Raji (cell line): ENCODE results near the gene TRABD2B.

Experiments
- POLR2A ChIP-seq: IDR thresholded peaks from 2 replicates; pipeline ENCODE4 v1.6.1; 2011; ENCODE audit warnings: low read depth, low read length, control low read depth; ENCODE audit not compliant: insufficient read depth

Gene TRABD2B

DNA sequence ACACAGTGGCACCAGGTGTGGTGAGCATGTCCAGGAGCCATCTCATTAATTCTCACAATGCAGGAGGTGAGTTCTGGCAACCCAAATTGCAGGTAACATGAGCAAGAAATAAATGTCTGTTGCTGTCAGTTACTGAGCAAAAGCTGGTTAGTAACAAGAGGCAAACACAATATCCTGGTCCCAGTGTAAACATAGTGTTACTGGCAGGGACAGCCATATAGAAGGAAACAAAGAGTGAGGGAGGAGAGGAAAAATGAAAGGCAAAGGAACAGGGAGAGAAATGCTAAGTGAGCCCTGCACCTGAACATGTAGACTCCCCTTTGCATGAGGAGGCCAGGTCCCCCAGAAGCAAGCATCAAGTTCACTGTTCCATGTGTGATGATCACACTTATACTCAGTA, 203.6 kb downstream of the TRABD2B start:
- no peak for TF ChIP-seq POLR2A

DNA sequence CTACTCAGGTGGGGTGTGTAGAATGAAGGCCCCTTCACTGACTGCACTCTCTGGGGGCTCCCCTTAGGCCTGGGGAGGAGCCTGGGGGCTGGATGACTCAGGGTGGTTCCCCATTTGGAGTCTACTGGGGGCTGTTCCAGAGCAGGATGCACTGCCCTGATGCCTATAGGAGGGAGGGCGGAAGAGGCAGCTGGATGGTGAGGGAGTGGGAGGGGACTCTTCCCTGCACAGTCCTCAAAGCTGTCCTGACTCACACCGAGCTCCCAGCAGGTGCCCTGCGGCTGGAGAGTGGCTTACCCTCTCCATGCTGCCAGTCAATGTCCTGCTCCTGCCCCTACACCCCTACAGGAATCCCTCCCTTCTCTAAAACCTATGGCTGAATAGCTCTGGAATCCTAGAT, 204.4 kb downstream of the TRABD2B start:
- no peak for TF ChIP-seq POLR2A

DNA sequence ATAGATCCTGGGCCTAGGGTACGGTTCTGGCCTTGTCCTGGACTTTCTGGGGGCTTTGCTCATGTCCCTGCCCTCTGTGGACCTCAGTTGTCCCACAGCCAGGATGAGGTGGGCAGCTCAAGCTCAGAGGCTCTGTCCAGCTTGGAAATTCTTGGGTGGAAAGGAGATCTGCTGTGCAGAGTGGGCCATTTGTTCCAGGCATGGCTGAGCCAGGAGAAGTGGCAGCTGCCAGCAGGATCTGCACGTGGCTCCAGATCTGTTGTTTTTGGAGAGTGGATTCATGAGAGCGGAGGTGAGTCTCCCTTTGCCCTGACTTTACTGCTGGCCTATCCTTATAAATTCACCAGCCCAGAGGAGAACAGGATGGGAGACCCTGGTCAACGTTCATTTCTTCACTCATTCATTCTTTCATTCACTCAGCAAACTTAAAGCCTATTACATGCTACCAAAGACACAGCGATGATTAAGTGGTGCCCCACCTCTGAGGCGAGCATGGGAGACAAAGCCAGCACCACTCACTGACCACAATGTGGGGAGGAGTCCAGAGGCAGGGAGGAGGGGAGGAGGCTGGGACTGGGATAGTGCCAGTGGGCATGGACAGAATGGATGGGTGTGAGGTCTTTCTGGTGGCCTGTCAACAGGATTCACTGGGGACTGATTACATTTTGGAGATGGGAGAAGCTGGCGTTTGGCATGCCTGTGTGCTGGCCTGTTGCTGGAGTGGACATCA, 205.1 kb downstream of the TRABD2B start:
- TF ChIP-seq POLR2A = no peak

DNA sequence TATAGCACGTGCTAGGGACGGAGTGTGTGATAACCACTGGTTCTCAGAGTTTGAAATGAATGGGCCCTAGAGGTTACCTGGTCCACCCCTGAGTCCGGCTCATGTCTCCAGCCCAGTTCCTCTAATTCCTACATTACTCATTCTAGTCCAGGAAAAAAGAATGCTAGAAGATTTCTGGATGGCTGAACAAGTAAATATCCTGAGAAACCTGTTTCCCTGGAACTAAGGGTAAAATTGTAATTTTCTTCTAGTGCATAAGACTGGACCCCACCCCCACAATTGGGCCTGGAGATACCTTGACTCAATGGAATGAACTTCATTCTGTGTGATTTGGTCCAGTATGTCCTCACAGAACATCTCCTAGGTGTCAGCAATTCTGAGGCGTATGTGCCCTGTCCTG, 208.4 kb downstream of the TRABD2B start:
- no peak for TF ChIP-seq POLR2A

DNA sequence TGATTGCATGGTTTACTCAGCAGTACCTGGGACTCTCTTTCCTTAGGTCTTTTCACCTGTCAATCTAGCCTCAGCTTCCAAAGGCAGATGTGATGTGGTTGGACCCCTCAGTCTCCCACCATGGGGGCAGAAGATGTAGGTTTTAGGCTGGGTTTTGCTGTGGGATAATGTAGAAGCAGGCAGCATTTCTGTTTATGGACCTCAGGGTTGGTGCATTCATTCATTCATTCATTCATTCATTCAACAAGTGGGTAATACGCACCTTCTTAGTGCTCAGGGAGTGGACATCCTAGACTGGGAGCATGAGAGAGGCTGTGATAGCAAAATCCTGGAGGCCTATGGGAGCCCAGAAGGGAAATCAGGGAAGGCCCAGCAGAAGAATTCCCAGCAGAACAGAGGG, 209.6 kb downstream of the TRABD2B start:
- TF ChIP-seq POLR2A = no peak

DNA sequence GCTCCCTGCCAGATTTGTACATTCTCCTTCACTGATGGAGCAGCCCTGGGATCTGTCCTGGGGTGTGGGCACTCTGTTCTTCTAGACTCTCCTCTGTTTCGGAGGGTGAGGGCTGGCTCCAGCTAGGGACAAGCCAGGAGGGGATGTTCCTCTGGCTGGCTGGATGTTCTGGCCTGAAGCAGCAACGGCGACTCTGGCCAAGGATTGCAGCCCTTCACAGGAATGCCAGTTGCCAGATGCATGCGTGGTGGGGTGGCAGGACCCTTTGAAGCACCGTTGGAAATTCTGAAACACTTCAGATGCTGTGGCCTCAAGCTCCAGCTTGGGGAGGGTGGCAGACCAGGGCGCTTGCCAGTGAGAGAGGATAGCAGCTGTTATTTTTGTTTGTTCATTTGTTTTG, 210.9 kb downstream of the TRABD2B start:
- TF ChIP-seq POLR2A = no peak

DNA sequence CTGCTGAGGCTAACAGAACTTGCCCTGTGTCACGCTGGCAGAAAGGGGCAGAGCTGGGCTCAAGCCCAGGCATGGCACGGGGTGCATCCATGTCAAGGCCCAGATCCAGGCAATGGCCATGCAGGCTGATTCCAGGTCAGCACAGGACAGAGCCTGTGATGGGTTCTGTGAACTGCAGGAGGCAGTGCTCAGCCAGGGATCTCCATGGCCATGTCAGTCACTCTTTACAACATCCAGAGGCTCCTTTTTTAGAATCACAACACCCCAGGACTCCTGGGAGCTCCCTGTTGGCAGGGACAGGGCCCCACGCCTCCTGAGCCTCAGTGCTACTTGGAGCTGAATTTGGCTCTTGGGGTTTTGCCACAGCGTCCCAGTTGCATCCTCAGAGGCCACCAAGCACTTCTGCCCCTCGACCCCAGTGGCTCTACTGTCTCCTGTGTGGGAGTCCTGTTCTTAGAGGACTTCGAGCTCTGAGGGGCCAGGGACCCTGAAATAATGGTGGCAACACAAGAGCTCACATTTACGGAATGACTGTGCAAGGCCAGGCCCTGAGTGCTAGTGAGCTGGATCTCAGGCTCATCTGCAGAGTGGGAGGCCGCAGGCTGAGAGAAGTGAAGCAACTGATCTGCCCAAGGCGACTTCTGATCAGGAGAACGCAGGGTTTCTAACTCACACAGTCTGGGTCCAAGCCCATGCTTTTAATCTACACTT, 211.5 kb downstream of the TRABD2B start:
- no peak for TF ChIP-seq POLR2A

DNA sequence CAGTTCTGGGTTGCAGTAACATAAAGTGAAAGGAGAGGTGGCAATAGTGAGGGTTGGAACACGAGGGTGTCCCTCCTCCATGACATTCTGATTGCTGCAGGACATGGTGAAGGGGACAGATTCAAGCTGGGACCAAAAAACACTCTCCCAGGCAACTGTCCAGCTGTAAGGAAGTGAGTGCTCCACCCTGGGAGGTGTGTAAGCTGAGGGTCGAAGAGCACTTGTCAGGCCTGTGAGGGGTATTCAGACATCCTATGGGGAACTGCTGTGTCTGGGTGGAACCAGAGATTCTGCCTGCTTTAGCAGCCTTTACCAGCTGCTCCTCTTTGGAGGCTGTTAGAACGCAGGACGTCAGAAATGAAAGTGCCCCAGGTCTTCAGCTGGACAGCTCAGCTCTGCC, 212.1 kb downstream of the TRABD2B start:
- no peak for TF ChIP-seq POLR2A

DNA sequence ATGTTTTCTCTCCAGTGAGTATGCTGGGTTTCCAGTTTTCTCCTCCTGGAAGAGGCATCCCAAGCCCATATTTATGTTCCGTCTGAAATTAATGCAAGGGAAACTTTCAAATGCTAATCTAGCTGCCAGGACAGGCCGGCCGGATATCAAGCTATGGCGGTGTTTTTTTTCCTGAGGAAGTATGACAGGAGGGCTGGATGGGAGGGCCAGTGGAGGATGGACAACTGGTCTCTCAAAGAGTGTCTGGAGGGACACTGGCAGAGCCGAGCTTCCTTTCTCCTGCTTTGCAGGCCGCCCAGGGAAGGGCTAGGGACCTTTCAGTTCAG, 212.7 kb downstream of the TRABD2B start:
- TF ChIP-seq POLR2A = no peak

DNA sequence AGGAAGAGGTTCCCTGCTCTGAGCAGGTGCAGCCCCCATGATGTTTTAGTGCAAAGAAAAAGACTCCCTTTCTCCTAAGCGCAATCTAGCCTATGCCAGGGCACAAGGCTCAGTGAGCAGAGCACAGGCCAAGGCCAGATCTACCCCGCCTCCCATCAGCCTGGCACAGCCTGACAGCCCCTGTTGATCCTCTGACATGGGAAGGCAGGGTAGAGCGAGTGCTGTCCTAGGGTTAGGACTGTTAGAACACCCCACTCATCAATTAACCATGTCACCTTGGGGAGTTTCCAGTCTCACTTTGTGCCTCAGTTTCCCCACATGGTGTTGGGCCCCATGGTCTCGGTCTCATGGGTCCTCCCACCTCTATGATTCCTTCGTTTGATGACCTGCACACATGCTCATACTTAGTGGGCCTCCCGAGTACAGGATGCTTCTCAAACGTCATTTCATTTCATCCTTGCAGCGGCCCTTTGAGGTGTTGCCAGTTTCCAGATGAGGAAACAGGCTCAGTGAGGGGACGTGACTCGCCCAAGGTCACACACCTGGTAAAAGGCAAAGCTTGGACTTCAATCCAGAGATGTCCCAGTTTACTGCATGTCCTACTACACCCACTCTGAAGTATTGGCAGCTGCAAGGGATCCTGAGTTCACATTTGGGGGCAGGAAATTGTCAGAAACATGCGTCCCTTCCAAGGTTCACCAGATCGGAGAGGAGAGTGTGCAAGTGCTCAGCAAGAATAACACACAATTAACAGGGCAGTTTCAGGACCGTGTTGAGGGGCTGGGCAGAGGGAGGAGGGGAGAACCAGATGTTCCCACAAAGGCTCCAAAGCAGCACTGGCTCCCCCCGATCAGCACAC, 213.3 kb downstream of the TRABD2B start:
- no peak for TF ChIP-seq POLR2A

DNA sequence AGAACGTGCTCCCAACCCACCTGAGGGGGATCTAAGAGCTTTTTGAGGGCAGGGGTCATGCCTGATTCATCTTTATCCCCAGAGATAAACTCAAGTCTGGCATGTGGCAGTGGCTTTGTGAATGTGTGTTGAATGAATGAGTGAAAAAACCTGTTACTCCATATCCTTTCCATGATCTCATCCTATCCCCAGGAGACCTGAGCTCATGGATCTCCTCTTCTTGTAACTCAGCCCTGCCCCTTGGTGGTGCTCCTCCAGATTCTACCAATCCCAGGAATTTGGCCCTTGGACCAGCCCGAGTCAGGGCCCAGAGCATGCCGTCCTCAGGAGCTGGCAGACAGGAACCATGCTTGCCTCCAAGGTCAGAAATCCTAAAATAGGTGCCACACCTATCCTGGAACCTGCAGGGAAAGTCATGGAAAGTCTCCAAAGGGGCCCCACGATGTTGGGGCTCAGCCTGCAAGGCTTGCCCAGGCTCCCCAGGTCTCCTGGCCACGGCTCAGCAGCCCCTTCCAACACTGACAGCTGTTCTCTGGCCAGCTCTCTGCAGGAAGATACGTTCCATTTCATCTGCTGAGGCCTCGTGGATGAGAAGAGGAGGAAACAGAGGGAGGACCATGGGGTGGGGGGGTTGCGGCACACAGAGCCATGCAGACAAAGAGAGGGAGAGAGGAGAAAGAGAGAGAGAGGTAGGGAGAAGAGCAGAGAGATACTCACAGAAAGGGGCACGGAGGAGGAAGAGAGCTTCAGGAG, 214.6 kb downstream of the TRABD2B start:
- TF ChIP-seq POLR2A = no peak

DNA sequence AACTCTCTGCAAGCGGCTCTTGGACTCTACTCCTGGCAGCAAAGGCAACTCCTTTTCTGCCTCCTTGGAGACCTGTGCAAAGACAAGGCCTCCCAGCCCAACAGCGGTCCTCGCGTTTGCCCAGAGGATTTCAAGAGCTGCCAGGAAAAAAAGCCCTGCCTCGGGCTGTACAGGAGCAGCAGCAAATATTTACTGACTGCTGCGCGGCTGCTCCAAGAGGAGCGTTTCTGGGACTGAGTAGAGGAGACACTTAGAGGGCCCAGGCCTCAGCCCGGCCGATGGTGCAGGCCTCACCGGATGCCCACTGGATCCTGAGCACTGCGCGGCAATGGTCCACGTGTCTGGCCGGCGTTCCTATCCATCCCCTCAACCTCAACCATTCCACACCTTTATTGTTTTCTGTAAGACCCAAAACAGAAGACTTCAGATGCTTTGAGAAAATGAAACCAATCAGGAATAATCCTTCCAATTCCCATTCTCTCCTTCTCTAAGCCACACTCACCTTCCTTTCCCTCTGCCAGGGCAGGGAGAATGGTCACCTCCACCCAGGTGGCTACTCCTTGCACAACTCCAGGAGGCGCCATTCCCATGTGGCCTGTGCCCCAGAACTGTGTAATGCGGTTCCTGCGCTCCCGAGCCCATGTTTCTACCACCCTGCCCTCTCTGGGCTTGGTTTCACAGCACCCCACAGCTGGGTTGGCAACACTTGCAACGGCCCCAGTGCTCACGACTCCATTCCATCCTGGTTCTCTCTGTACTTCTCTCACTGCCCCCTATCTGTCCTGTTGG, 215.8 kb downstream of the TRABD2B start:
- no peak for TF ChIP-seq POLR2A

DNA sequence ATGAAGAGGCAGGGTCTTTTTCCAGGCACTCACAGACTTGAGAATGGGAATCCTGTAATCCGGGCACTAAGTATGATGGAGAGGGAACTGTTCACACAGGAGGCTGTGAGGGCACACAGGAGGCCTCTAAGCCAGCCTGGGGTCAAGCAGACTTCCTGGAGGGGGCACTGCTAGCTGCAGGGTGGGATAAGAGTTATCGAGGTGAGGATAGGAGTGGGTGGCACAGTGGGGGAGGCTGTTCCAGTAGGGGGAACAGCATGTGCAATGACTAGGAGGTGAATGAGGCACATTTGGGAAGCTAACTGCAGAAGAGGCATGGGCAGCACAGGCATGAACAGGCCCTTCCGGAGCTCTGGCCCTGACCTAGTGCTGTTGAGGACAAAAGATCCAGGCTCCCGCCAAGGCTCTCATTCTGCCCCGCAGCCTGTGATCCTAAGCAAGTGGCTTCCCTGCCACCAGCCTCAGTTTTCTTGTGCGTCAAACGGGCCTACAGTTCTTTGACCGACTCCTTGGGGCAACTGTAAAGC, 216.7 kb downstream of the TRABD2B start:
- no peak for TF ChIP-seq POLR2A

DNA sequence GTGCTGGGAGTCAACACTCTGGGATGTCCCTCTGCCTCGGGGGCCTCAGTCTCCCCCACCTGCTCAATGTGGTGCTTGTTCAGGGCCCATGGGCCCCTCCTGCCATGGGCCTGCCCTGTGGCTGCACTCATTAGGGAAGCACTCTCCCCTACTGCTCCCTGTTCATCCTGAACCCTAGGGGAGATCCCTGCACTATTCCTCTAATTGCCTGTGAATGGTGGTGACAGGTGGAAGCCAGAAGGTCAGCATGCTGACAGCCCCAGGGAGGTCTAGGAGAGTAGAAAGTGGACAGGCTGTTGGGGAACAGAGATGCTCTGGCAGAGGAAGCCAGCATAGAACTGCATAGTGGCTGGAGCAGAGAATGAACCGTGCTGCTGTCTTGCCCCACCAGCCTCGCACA, 217.6 kb downstream of the TRABD2B start:
- TF ChIP-seq POLR2A = no peak
